ENCODE data around the gene ZNF367.

Gene ZNF367

GRCh38 chr9:96412174-96412913, 5.8 kb downstream of the ZNF367 start:
- no peak for TF ChIP-seq CTCF (IDR thresholded peaks at IDR 0.05)

GRCh38 chr9:96411129-96411838, 6.9 kb downstream of the ZNF367 start:
- TF ChIP-seq CTCF (IDR thresholded peaks at IDR 0.05) = no peak

GRCh38 chr9:96408409-96409280, 9.5 kb downstream of the ZNF367 start:
- TF ChIP-seq CTCF (IDR thresholded peaks at IDR 0.05) = no peak

GRCh38 chr9:96400132-96400910, 17.8 kb downstream of the ZNF367 start:
- no peak for TF ChIP-seq CTCF (IDR thresholded peaks at IDR 0.05)

GRCh38 chr9:96399325-96399633, 18.9 kb downstream of the ZNF367 start:
- no peak for TF ChIP-seq CTCF (IDR thresholded peaks at IDR 0.05)

GRCh38 chr9:96398582-96399324, 19.4 kb downstream of the ZNF367 start:
- TF ChIP-seq CTCF (IDR thresholded peaks at IDR 0.05) = no peak
